Heart left ventricle (tissue), 16 donors: ENCODE results near the gene IGSF22. TPM values are rescaled to one million over a fixed set of nuclear protein-coding genes. Genes with fewer than 3 reads are reported as not detected.

Source experiments
- ATAC-seq, 4 donors: fragments of 200-7000 bp; cut with Tn5 transposase; one replicate each; pipeline ENCODE4 v1.9.1; 2020 to 2022; ENCODE audit warnings: moderate library complexity in 4 of 4, mild to moderate bottlenecking in 3 of 4, moderate number of reproducible peaks in 1 of 4
- DNase-seq, 5 donors: peaks; one replicate each; pipeline ENCODE4 v3.0.0-alpha.2; 2020
- H3K27ac ChIP-seq, 12 donors: fragments of 200-600 bp; sonication (generic) in 4 of 12; one replicate each; pipeline versions ENCODE4 v1.5.0 to v1.8.0; 2016 to 2022; ENCODE audit warnings: mild to moderate bottlenecking in 2 of 12
- H3K27me3 ChIP-seq, 9 donors: fragments of 200-600 bp; sonication (generic) in 2 of 9; one replicate each; pipeline versions ENCODE4 v1.5.1 to v1.8.0; 2016 to 2022; ENCODE audit warnings: mild to moderate bottlenecking in 3 of 9
- H3K36me3 ChIP-seq, 9 donors: fragments of 200-600 bp; sonication (generic) in 2 of 9; one replicate each; pipeline versions ENCODE4 v1.5.0 to v1.8.0; 2018 to 2022; ENCODE audit warnings: mild to moderate bottlenecking in 2 of 9
- H3K4me1 ChIP-seq, 12 donors: fragments of 200-600 bp; sonication (generic) in 4 of 12; one replicate each; pipeline versions ENCODE4 v1.5.0 to v1.8.0; 2016 to 2022; ENCODE audit warnings: mild to moderate bottlenecking in 3 of 12
- H3K4me3 ChIP-seq, 12 donors: fragments of 200-600 bp; sonication (generic) in 4 of 12; one replicate each; pipeline versions ENCODE4 v1.5.0 to v1.8.0; 2017 to 2022; ENCODE audit warnings: mild to moderate bottlenecking in 9 of 12, moderate library complexity in 4 of 12
- H3K9me3 ChIP-seq, 12 donors: fragments of 200-600 bp; sonication (generic) in 4 of 12; one replicate each; pipeline versions ENCODE4 v1.5.0 to v1.8.0; 2016 to 2022; ENCODE audit warnings: mild to moderate bottlenecking in 1 of 12
- CTCF ChIP-seq, 12 donors: fragments of 200-600 bp; sonication (generic) in 4 of 12; IDR thresholded peaks; one replicate each; pipeline versions ENCODE4 v1.5.0 to v1.8.0; 2018 to 2022; ENCODE audit warnings: antibody characterized with exemption in 12 of 12, mild to moderate bottlenecking in 5 of 12
- POLR2A ChIP-seq, 2 donors: fragments of 450-650 bp; IDR thresholded peaks; one replicate each; pipeline ENCODE4 v1.6.1; 2017; ENCODE audit warnings: antibody characterized with exemption in 2 of 2, mild to moderate bottlenecking in 2 of 2, moderate library complexity in 2 of 2
- WGBS, 4 donors: extraction: QIAGEN DNeasy Blood & Tissue Kit in 2 of 4; methylation state at CpG; one replicate each; pipeline versions ENCODE4 v1.1.5 to v1.1.7; 2013 to 2018; 5-methylcytosine and 5-hydroxymethylcytosine counted together
- intact Hi-C, 10 donors: fragments of 100-400 bp; cut with DNase I; formaldehyde crosslinking; loops; one replicate each; pipeline versions ENCODE4 v1.11.1 to v1.14.2; 2022
- polyA plus RNA-seq, 2 donors: library from polyadenylated mRNA; stranded (reverse); fragments of 200-250 nt; gene quantifications; one replicate each; pipeline ENCODE4 v1.2.3, GENCODE V29; 2013
- total RNA-seq, 9 donors: library from RNA; depleted of rRNA in 2 of 9; stranded (reverse); fragments of >200 nt in 2 of 9; fragmentation: NEBNext Ultra II Directional in 3 of 9; extraction: Animal tissue kit (Norgen Biotek cat#: 25700) in 3 of 9; gene quantifications; one replicate each; pipeline versions ENCODE4 v1.1.0 to v1.2.4, GENCODE V29; 2016 to 2023
- donor health status: ischemic (EF 13 %, LVEDD 7.1; RV severe dilation, severe dysfunction).
- donor health status: healthy with polysubstance abuse.
- donor health status: DM: no; HTN: yes; CAD: no.
- donor health status: DM: no; HTN: no; CAD: no.
- donor health status: ischemic (EF 25% LVEDD 6.9; RV normal size, moderate dysfunction).
- donor health status: ischemic (EF 25% LVEDD 5.7; RV mildly dilated, moderate dysfunction).
- donor health status: healthy.
- donor health status: DM: yes; HTN: yes; CAD: no.
- donor health status: ischemic (EF 35%, LVEDD 5.7; RV mildly dilated, moderate dysfunction).
- donor health status: nonischemic (EF 11% LVEDD 7.7; RV severe dilation, severe dysfunction).
- donor health status: DM: yes; HTN: yes; CAD: no.
- donor health status: PGD.
- donor health status: ischemic (EF 29% LVEDD 5.4; RV normal size, mild dysfunction).
- donor health status: nonischemic (EF 23%, LVEDD 6.1; RV moderate dilation, normal function).

The IGSF22 gene
- total and polyA plus RNA-seq, 11 donors = 0.24 to 1.2 (median 0.77) TPM

DNA sequence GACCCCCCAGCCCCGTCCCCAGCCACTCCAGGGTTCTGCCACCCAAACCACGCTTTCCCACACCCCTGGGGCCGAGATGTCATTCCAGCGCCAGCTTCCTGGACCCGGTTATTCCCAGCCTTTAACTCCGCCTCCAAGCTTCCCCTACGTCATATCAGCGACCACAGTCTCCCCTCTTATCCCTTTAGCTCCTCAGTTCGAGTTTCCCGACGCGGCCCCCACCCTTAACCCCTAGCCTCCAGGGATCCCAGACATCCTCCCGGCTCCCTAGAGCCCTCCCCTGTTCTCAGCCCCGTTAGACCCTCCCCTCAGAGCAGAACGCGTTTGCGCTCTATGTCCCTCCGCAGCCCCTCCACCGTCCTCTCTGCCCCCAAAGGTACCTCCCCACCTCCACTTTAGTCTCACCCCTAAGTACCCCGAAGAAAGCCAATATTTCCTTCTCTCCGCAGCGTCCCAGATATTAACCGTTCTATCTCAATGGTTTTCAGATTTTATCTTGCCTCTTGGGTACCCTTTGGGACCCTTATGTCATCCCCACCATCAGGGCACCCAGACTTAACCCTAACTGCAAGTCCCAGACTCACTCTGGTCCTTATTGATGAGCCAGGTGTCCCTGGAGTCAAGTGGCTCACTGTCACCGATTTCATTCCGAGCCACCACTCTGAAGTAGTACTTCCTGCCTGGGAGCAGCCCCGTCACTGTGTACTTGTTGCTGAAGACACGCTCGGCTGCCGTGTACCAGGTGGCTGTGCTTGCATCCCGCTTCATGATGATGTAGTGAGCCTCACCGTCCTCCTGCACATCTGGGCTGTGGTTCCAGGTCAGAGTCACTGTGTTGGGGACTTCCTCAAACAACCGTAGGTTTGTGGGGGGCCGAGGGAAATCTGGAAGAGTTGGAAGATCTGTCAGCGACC, 19.4 kb downstream of the IGSF22 start:
- peaks cover 0 to 14% (median 0%) of the 10 kb centered on the region in 9 donors for H3K36me3 ChIP-seq
- intact Hi-C loops = loop anchor here in 3 of 10 donors (5.0 kb wide), 1 partner anchor 74 kb away; the partner anchor contains the start of gene SPTY2D1 (in 3 of the 3)
- peak overlapping the region in 10 of 12 donors; percentile 49 to 81 (median 64) for H3K27ac ChIP-seq
- H3K4me1 ChIP-seq = peaks cover 7 to 49% (median 21%) of the 10 kb centered on the region in 12 donors
- peak in 3 of 4 donors; percentile 49 to 82 (median 74) for ATAC-seq
- TF ChIP-seq CTCF (IDR thresholded peaks at IDR 0.05) (no peak), POLR2A (IDR thresholded peaks at IDR 0.05) (no peak)
- no peaks in the 10 kb centered on the region for H3K27me3 ChIP-seq
- no peaks in the 10 kb centered on the region for H3K9me3 ChIP-seq
- peak overlapping the region; percentile 12 to 70 (median 59) for H3K4me3 ChIP-seq
- peak in 4 of 5 donors; percentile 72 to 79 (median 76) for DNase-seq
- 10 to 17% (median 14%) methylated on average over 32 to 34 of the region's 34 CpGs for whole genome bisulfite sequencing, 4 donors

GRCh38 chr11:18705651-18706281, 20.2 kb downstream of the IGSF22 start:
- Histone ChIP-seq H3K9me3 (no peaks in the 10 kb centered on the region), H3K4me1 (peaks cover 7 to 49% (median 23%) of the 10 kb centered on the region in 12 donors), H3K36me3 (peaks cover 0 to 19% (median 4%) of the 10 kb centered on the region in 9 donors), H3K4me3 (peak overlapping the region; percentile 12 to 70 (median 59)), H3K27me3 (no peaks in the 10 kb centered on the region), H3K27ac (peak overlapping the region in 10 of 12 donors; percentile 49 to 81 (median 64))
- WGBS, 4 donors = 0 to 7% (median 3%) methylated on average over 7 to 46 of the region's 46 CpGs
- intact Hi-C loops = loop anchor here in 3 of 10 donors (5.0 kb wide), 1 partner anchor 73 kb away; the partner anchor contains the start of gene SPTY2D1 (in 3 of the 3)
- DNase-seq (peak in 2 of 5 donors; percentile 46 to 53), ATAC-seq (peak in 3 of 4 donors; percentile 52 to 66 (median 54))
- no peak for TF ChIP-seq CTCF (IDR thresholded peaks at IDR 0.05)
- no peak for TF ChIP-seq POLR2A (IDR thresholded peaks at IDR 0.05)

- peak overlapping the region in 3 of 12 donors; percentile 1 to 15 (median 9) for H3K27ac ChIP-seq
- DNase-seq = peak in 2 of 5 donors; percentile 41 to 69
- 38 to 72% (median 49%) methylated on average over 1 of the region's 1 CpG for WGBS, 4 donors
Observed at GRCh38 chr11:18704698-18705097, 21.3 kb downstream of the IGSF22 start.

More at GRCh38 chr11:18704698-18705097, 21.3 kb downstream of the IGSF22 start:
- peak; percentile 33 to 66 (median 62) for ATAC-seq
- intact Hi-C loops = loop anchor here in 5 of 10 donors (5.0 kb wide), 2 partner anchors 67 to 72 kb away; partner anchors contain the start of gene SPTY2D1 (in 4 of the 5)
- peaks cover 0 to 19% (median 4%) of the 10 kb centered on the region in 9 donors for H3K36me3 ChIP-seq
- no peak overlapping the region for H3K4me3 ChIP-seq
- H3K9me3 ChIP-seq = no peaks in the 10 kb centered on the region
- H3K4me1 ChIP-seq = peaks cover 7 to 58% (median 32%) of the 10 kb centered on the region in 12 donors
- H3K27me3 ChIP-seq = no peaks in the 10 kb centered on the region
- no peak for TF ChIP-seq CTCF (IDR thresholded peaks at IDR 0.05)
- TF ChIP-seq POLR2A (IDR thresholded peaks at IDR 0.05) = no peak
